HepG2 (cell line): ENCODE measurements around the gene EMC9. TPM values are rescaled to one million over a fixed set of nuclear protein-coding genes. Genes with fewer than 3 reads are reported as not detected.

Experiments used
- ARNT ChIP-seq: fragments of 450-650 bp; IDR thresholded peaks from 2 replicates; pipeline ENCODE4 v1.6.1; 2017
- FOXK1 ChIP-seq: sonication (generic); formaldehyde crosslinking; IDR thresholded peaks from 2 replicates; pipeline ENCODE4 v1.4.0; 2020; ENCODE audit warnings: low read depth, missing genetic modification reagents, borderline replicate concordance
- MED8 ChIP-seq: sonication (generic); formaldehyde crosslinking; IDR thresholded peaks from 2 replicates; pipeline ENCODE4 v1.8.1; 2023; ENCODE audit warnings: mild to moderate bottlenecking, missing genetic modification reagents; ENCODE audit not compliant: insufficient replicate concordance
- MTA3 ChIP-seq: sonication (generic); formaldehyde crosslinking; IDR thresholded peaks from 2 replicates; pipeline ENCODE4 v1.4.0; 2020; ENCODE audit warnings: missing genetic modification reagents
- MXD3 ChIP-seq: IDR thresholded peaks from 2 replicates; pipeline ENCODE4 v1.6.1; 2016; ENCODE audit warnings: mild to moderate bottlenecking, missing biosample characterization, missing genetic modification reagents
- NFKB2 ChIP-seq: sonication (generic); formaldehyde crosslinking; IDR thresholded peaks from 2 replicates; pipeline ENCODE4 v1.4.0; 2020; ENCODE audit warnings: missing genetic modification reagents, borderline replicate concordance
- NR2F6 ChIP-seq, 2 experiments: IDR thresholded peaks; 2 replicates each; pipeline ENCODE4 v1.6.1; 2016; ENCODE audit warnings: antibody characterized with exemption in 1 of 2, mild to moderate bottlenecking in 1 of 2
- NRL ChIP-seq: sonication (generic); formaldehyde crosslinking; IDR thresholded peaks from 2 replicates; pipeline ENCODE4 v1.5.0; 2020; ENCODE audit warnings: missing genetic modification reagents, mild to moderate bottlenecking, moderate library complexity, borderline replicate concordance
- PHB2 ChIP-seq: fragments of 450-650 bp; IDR thresholded peaks from 2 replicates; pipeline ENCODE4 v1.6.1; 2018; ENCODE audit not compliant: partially characterized antibody
- RORA ChIP-seq: sonication (generic); formaldehyde crosslinking; IDR thresholded peaks from 2 replicates; pipeline ENCODE4 v1.5.0; 2020; ENCODE audit warnings: mild to moderate bottlenecking, missing genetic modification reagents, moderate library complexity
- SIX4 ChIP-seq: sonication (generic); formaldehyde crosslinking; IDR thresholded peaks from 2 replicates; pipeline ENCODE4 v1.4.0; 2020; ENCODE audit warnings: missing genetic modification reagents
- SNRNP70 ChIP-seq: fragments of 200-400 bp; formaldehyde crosslinking; IDR thresholded peaks from 2 replicates; pipeline ENCODE4 v1.6.1; 2017; ENCODE audit warnings: mild to moderate bottlenecking, low read depth, low read length, moderate library complexity
- SOX5 ChIP-seq: IDR thresholded peaks from 2 replicates; pipeline ENCODE4 v1.6.1; 2016; ENCODE audit warnings: borderline replicate concordance
- SP140L ChIP-seq: sonication (generic); formaldehyde crosslinking; IDR thresholded peaks from 2 replicates; pipeline ENCODE4 v1.4.0; 2020; ENCODE audit warnings: missing genetic modification reagents, borderline replicate concordance
- ZBTB2 ChIP-seq: sonication (generic); formaldehyde crosslinking; IDR thresholded peaks from 2 replicates; pipeline ENCODE4 v1.8.0; 2022; ENCODE audit warnings: low read depth, missing genetic modification reagents
- ZBTB3 ChIP-seq: sonication (generic); formaldehyde crosslinking; IDR thresholded peaks from 2 replicates; pipeline ENCODE4 v1.4.0; 2020; ENCODE audit warnings: low read depth, mild to moderate bottlenecking, moderate library complexity, missing genetic modification reagents, borderline replicate concordance
- ZFP62 ChIP-seq: sonication (generic); formaldehyde crosslinking; IDR thresholded peaks from 2 replicates; pipeline ENCODE4 v1.4.0; 2020; ENCODE audit warnings: missing genetic modification reagents
- ZKSCAN1 ChIP-seq: fragments of 150-350 bp; IDR thresholded peaks from 2 replicates; pipeline ENCODE4 v1.6.1; 2014; ENCODE audit warnings: low read length
- ZNF333 ChIP-seq: sonication (generic); formaldehyde crosslinking; IDR thresholded peaks from 2 replicates; pipeline ENCODE4 v1.4.0; 2020; ENCODE audit warnings: mild to moderate bottlenecking, missing genetic modification reagents, borderline replicate concordance
- ZNF431 ChIP-seq: sonication (generic); formaldehyde crosslinking; IDR thresholded peaks from 2 replicates; pipeline ENCODE4 v1.9.0; 2022; ENCODE audit warnings: missing genetic modification reagents, low read depth, mild to moderate bottlenecking, borderline replicate concordance
- ZNF574 ChIP-seq: sonication (generic); formaldehyde crosslinking; IDR thresholded peaks from 2 replicates; pipeline ENCODE4 v1.4.0; 2020; ENCODE audit warnings: missing genetic modification reagents
- ZNF737 ChIP-seq: sonication (generic); formaldehyde crosslinking; IDR thresholded peaks from 2 replicates; pipeline ENCODE4 v1.5.0; 2020; ENCODE audit warnings: missing genetic modification reagents, mild to moderate bottlenecking, borderline replicate concordance
- ZNF878 ChIP-seq: sonication (generic); formaldehyde crosslinking; IDR thresholded peaks from 2 replicates; pipeline ENCODE4 v1.8.1; 2023; ENCODE audit warnings: mild to moderate bottlenecking, missing genetic modification reagents, moderate library complexity
- polyA plus RNA-seq, 8 experiments: library from polyadenylated mRNA; depleted of rRNA in 3 of 8; stranded (reverse) in 7 of 8; unstranded in 1 of 8; fragments of >200 nt; fragmentation: Illumina TruSeq in 4 of 8; extraction: Trizol in 4 of 8; gene quantifications; 2 replicates each; pipeline versions ENCODE4 v1.2.1 to v1.2.3, GENCODE V29; 2011 to 2016; ENCODE audit warnings: low read depth in 4 of 8, missing spikeins in 1 of 8, mixed read lengths in 1 of 8; ENCODE audit not compliant: insufficient read depth in 1 of 8
- total RNA-seq, 5 experiments: library from RNA; depleted of rRNA; stranded (reverse); fragments of >200 nt; fragmentation: Illumina TruSeq; extraction: Trizol; gene quantifications; 2 replicates each; pipeline ENCODE4 v1.2.3, GENCODE V29; 2016; ENCODE audit warnings: low read depth in 1 of 5
- TF ChIP-seq, protein P1 (sequence below): sonication (generic); formaldehyde crosslinking; IDR thresholded peaks from 2 replicates; pipeline ENCODE4 v1.4.0; 2020; ENCODE audit warnings: missing genetic modification reagents

Gene EMC9
- total and polyA plus RNA-seq, 2 of the 13 experiments (the other 11 are each of a cell fraction or from before 2014, with no cell fraction given): 60.5 to 78.7 TPM

- TF ChIP-seq ZNF333 (peak; percentile 96; the same call in 1 of the 2 replicates), SOX5 (CRISPR knock-in tag) (peak; percentile 79), ZNF878 (no peak), FOXK1 (CRISPR knock-in tag) (peak; percentile 99), MTA3 (CRISPR knock-in tag) (no peak), PHB2 (no peak), MXD3 (peak; percentile 99), ZFP62 (CRISPR knock-in tag) (no peak), ZBTB3 (CRISPR knock-in tag) (peak; percentile 87; the same call in 1 of the 2 replicates), MED8 (CRISPR knock-in tag) (peak; percentile 67), NRL (CRISPR knock-in tag) (peak; percentile 98), ZNF737 (CRISPR knock-in tag) (no peak), SIX4 (CRISPR knock-in tag) (peak; percentile 82), ZKSCAN1 (no peak), RORA (CRISPR knock-in tag) (no peak), SNRNP70 (no peak), ZNF574 (peak; percentile 88), NFKB2 (peak; percentile 90), NR2F6 (IDR thresholded peaks at IDR 0.05) (peak; percentile 49; the same call in 1 of the 2 replicates), NR2F6 (CRISPR knock-in tag; IDR thresholded peaks at IDR 0.05) (peak; percentile 78), SP140L (CRISPR knock-in tag) (peak; percentile 24; the same call in 1 of the 2 replicates), ARNT (no peak), ZBTB2 (no peak), ZNF431 (CRISPR knock-in tag) (no peak)
- TF ChIP-seq, protein P1, sequence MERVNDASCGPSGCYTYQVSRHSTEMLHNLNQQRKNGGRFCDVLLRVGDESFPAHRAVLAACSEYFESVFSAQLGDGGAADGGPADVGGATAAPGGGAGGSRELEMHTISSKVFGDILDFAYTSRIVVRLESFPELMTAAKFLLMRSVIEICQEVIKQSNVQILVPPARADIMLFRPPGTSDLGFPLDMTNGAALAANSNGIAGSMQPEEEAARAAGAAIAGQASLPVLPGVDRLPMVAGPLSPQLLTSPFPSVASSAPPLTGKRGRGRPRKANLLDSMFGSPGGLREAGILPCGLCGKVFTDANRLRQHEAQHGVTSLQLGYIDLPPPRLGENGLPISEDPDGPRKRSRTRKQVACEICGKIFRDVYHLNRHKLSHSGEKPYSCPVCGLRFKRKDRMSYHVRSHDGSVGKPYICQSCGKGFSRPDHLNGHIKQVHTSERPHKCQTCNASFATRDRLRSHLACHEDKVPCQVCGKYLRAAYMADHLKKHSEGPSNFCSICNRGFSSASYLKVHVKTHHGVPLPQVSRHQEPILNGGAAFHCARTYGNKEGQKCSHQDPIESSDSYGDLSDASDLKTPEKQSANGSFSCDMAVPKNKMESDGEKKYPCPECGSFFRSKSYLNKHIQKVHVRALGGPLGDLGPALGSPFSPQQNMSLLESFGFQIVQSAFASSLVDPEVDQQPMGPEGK (CRISPR knock-in tag): peak; percentile 91
These were observed 26.6 kb downstream of the EMC9 start, which contains the start of the genes DCAF11 and NRL (continued) for GRCh38 chr14:24114532-24115421.
